ENCODE measurements around the gene YJEFN3. TPM values are rescaled to one million over a fixed set of nuclear protein-coding genes. Genes with fewer than 3 reads are reported as not detected.

YJEFN3 gene
- total and polyA plus RNA-seq, 2 donors (not counting 3 experiments of a cell fraction or from before 2014, with no cell fraction given) = 1.9 to 2.1 TPM

- H3K36me3 ChIP-seq (ENCODE audit: control insufficient read depth in 2 of 2, extremely low read depth in 1 of 2, insufficient read depth in 2 of 2, low read length in 2 of 2) = peaks cover 17 to 70% of the 10 kb centered on the region in 2 experiments
- BruUV-seq (replicated peaks) = no TSS peak
- TF ChIP-seq FOS (IDR thresholded peaks at IDR 0.05; ENCODE audit: borderline replicate concordance, insufficient read depth, low read length) = no peak
- no peak for TF ChIP-seq MAX (IDR thresholded peaks at IDR 0.05; ENCODE audit: insufficient read depth, insufficient read length)
- no peak for TF ChIP-seq CTCF (IDR thresholded peaks at IDR 0.05; ENCODE audit: extremely low read depth in 1 of 2, insufficient read depth in 1 of 2, low read depth in 1 of 2, low read length in 2 of 2)
- no peak for TF ChIP-seq POLR2AphosphoS5 (IDR thresholded peaks at IDR 0.05; ENCODE audit: insufficient read depth, low read depth, low read length)
- no peak for TF ChIP-seq EZH2 (IDR thresholded peaks at IDR 0.05; ENCODE audit: borderline replicate concordance, low read depth, low read length, severe bottlenecking)
- no peak for TF ChIP-seq GATA2 (IDR thresholded peaks at IDR 0.05; ENCODE audit: insufficient read depth, insufficient read length, low read depth, low read length)
- H3K9me1 ChIP-seq (replicated peaks; ENCODE audit: control insufficient read depth, extremely low read depth, insufficient read depth, low read length) = no peaks in the 10 kb centered on the region
- no peak overlapping the region for H3K4me3 ChIP-seq (replicated peaks in 1 of 3; ENCODE audit: insufficient read depth in 1 of 3, low read depth in 1 of 3, low read length in 3 of 3)
- dilution Hi-C loops (cut with MboI; ENCODE audit: extremely low pct_ligation_motif_present, low sequenced_read_pairs) (no loop called here), intact Hi-C loops (cut with micrococcal nuclease) (no loop called here)
- DNase-seq (ENCODE audit: low read depth, low spot score) (no peak), FAIRE-seq (no peak)
- no peak overlapping the region for H3K9ac ChIP-seq (replicated peaks; ENCODE audit: extremely low read depth, insufficient read depth, low read length)
- no peak overlapping the region for H3K27ac ChIP-seq (ENCODE audit: insufficient read depth, low read depth, low read length)
- no peaks in the 10 kb centered on the region for H4K20me1 ChIP-seq (replicated peaks; ENCODE audit: control insufficient read depth, extremely low read depth, insufficient read depth, low read length)
- ChIA-PET CTCF (no interaction called here), POLR2A (no interaction called here)
- no peaks in the 10 kb centered on the region for H3K4me1 ChIP-seq (ENCODE audit: control insufficient read depth, extremely low read depth, insufficient read depth, low read length)
- no peak overlapping the region for H3K4me2 ChIP-seq (ENCODE audit: insufficient read depth, low read length)
- peaks cover 1% of the 10 kb centered on the region for H3K79me2 ChIP-seq (ENCODE audit: control insufficient read depth, insufficient read depth, low read length)
- H3K9me3 ChIP-seq (replicated peaks; ENCODE audit: control insufficient read depth, insufficient read depth, low read length) = no peaks in the 10 kb centered on the region
- no peak overlapping the region for H2AFZ ChIP-seq (ENCODE audit: low read depth, low read length)
- H3K27me3 ChIP-seq (ENCODE audit: control insufficient read depth in 2 of 2, insufficient read depth in 2 of 2, low read length in 2 of 2) = no peaks in the 10 kb centered on the region
These were observed 27.6 kb upstream of the YJEFN3 start for GRCh38 chr19:19500975-19501644.
